H4 (cell line): ENCODE results near the gene RUNDC3A. TPM values are rescaled to one million over a fixed set of nuclear protein-coding genes. Genes with fewer than 3 reads are reported as not detected.

ENCODE experiments used
- DNase-seq: peaks from one replicate; pipeline ENCODE4 v3.0.0-alpha.2; 2015; ENCODE audit warnings: low spot score
- total RNA-seq: library from RNA; depleted of rRNA; stranded (reverse); fragments of >200 nt; shearing (Covaris generic); gene quantifications from 2 replicates; pipeline ENCODE4 v1.2.3, GENCODE V29; 2014

RUNDC3A gene
- total RNA-seq, 1 experiment from 2014 or later = not detected

DNA sequence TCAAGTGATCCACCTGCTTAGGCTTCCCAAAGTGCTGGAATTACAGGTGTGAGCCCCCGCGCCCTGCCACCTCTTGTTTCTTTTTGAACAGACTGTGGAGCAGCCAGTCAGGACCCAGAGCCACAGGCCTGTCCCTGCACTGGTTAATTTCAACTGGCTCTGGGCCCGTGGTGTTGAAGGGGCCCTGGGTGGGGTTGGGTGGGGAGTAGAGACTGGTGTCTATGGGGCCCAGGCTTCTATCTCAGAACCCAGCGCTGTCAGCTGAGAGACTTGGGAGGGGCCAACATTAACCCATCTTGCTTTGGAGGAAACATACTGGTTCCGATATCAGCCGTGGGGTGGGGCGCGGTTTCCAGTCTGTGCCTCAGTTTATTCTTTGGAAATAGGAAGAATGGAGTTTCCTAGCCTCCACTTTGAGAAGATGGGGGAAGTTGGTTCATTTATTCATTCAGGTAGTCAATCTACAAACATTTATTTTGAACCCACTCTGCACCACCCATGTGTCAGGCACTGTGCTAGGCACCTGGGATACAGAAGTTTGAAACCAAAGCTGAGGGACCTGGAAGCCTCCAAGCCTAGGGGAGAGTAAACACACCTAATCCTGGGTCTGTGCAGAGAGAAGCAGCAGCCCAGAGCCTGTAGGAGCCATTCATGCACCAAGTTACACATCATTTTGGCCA lies 24.9 kb upstream of the RUNDC3A start:
- no peak for DNase-seq

DNA sequence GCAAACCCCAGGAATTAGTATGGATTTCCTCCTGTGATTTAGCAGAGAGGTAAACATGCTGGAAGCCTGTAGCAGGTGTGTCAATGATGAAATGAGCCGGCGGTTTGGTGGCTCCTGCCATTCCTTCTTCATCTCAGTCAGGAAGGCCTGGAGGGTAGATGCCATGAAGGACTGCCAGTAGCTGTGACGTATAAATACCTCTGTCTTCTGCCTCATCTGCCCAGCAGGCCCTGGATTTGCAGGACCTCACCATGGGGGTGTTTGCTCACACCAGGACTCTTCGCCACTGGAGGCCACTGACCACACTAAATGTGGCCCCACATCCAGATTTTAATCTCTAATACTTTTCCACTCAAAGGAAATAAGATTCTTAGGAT lies 24.4 kb upstream of the RUNDC3A start:
- DNase-seq = no peak

GRCh38 chr17:44287651-44288050 lies 20.8 kb upstream of the RUNDC3A start:
- DNase-seq = no peak

GRCh38 chr17:44293509-44294226 lies 14.7 kb upstream of the RUNDC3A start:
- no peak for DNase-seq

DNA sequence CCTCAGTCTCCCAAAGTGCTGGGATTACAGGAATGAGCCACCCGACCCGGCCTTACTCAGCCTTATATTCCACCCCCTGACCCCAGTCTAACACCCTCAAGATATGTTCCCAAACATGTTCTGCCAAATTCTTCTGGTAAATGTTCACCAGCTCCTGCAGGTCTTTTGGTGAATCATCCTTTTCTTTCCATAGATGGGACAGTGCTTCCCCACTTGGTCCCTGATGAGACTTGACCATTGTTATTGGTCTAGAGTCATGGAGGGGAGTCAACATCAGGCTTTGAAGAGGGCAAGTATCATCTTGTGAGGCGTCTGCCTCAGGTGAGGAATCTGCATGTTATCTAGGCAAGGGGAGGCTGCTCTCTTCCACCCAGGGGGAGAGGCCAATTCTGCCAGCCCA lies 10.4 kb upstream of the RUNDC3A start:
- no peak for DNase-seq

GRCh38 chr17:44304651-44305050 lies 3.8 kb upstream of the RUNDC3A start:
- DNase-seq = no peak

DNA sequence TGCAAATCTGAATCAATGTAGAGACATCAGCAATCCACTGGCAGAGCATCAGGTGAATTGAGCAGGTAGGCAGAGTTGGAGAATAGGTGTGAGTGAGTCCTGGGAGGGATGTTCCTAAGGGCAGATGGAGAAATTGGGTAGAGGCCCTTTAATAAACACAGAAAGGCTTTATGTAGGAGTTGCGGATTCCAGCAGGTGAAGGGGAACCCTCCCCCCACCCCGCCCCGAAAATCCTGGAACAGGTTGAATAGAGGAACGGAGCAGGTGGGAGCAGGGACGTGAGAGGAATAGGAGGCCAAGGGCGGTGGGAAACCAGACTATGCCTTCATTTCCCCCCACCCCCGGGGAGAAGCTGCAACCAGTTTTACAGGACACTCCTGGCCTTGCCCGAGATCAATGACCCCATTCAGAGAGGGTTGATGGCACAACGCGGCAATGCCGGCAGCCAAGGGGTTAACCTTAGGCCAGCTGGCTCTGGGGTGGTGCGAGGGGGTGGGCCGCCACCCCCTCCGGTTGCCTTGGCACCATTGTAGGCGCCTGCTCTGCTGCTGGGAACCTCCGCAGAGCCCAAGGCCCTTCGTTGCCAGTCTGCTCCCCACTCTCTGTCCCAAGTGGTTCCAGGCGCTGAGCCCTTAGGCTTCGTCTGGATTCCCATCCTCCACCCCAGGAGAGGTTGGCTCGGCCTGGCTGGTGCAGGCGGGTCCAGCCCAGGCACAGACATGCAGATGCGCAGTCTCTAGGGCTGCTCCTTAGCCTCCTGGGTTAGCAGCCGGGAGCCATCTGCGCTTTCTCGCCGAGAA lies 814 bp upstream of the RUNDC3A start:
- DNase-seq = no peak

DNA sequence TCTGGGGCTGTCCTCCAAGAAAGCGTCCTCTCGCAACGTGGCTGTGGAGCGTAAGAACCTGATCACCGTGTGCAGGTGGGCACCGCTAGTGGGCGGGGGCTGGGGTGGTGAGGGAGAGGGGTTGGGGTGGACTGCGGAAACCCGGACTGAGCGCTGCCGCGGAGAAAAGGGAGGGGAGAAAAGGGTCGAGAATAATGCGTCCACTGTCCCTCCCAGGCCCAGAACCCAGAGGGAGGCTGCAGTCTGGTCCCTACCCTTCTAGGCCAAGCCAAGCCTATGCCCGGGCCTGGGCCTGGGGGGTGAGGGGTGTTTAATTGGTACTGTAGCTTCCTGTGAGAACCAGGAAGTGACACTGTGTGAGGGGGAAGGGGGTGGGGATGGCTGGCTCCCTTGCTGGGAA lies 464 bp downstream of the RUNDC3A start:
- DNase-seq = no peak

- no peak for DNase-seq
These were observed 1.1 kb downstream of the RUNDC3A start for GRCh38 chr17:44309472-44309871.

GRCh38 chr17:44310188-44310587 lies 1.8 kb downstream of the RUNDC3A start:
- no peak for DNase-seq

- no peak for DNase-seq
These were observed 2.4 kb downstream of the RUNDC3A start for GRCh38 chr17:44310609-44311376.

DNA sequence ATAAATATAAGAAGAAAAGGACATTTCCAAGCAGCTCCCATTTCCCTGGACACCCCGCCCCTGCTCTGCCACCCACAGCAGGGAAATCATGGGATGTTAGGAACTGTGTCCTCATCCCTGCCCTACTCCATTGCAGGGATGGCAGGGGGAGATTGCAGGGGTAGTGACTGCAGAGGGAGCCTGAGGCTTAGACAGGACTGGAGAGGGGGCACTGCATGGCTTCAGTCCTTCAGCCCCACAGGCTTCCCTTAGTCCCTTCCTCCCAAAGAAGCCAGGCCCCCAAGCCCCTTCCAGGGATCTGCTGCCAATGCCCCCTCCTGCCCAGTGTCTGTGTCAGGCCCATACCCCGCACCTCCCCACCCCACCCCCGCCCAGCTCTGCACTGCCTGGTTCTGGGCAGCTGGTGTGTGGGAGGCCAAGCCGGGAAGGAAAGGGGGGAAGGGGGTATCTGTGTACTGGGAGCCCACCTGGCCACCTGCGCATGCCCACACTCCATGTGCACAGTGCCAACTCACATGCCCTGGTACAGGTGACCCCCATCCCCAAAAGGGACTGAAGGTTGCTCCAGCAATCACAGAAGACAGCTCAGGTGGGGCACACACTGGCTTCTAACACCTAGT lies 3.3 kb downstream of the RUNDC3A start:
- DNase-seq = no peak

DNA sequence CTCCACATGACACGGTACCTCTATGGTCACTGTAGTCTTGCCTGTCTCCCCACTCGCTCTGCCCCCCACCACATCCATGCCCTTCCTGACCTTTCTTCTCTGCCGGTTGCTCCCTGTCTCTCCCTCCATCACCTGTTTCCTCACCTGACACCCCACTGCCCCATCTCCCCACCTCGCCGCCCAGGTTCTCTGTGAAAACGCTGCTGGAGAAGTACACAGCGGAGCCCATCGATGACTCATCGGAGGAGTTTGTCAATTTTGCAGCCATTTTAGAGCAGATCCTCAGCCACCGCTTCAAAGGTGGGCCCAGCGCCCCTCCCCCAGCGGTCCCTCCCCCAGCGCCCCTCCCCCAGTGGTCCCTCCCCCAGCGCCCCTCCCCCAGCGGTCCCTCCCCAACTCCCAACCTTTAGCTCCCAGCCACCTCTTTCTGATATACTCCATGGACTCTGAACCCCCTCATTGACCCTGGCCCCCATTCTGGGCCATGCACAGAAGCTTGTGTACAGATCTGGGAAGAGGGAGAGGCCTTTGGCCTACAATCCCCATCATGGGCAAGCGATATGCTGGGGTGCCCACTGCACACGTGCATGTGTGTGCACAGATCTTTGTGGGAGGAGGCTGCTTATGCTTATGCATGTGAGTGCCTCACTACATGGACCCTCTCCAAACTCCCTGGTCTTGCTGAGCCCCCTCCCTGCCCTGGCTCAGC lies 4.1 kb downstream of the RUNDC3A start:
- no peak for DNase-seq

- DNase-seq = no peak
These were observed 5.6 kb downstream of the RUNDC3A start for GRCh38 chr17:44314031-44314430.

GRCh38 chr17:44314524-44314868 lies 6.1 kb downstream of the RUNDC3A start:
- DNase-seq = no peak

GRCh38 chr17:44314869-44315661 lies 6.7 kb downstream of the RUNDC3A start:
- DNase-seq = no peak

GRCh38 chr17:44315760-44316731 lies 7.6 kb downstream of the RUNDC3A start:
- no peak for DNase-seq

DNA sequence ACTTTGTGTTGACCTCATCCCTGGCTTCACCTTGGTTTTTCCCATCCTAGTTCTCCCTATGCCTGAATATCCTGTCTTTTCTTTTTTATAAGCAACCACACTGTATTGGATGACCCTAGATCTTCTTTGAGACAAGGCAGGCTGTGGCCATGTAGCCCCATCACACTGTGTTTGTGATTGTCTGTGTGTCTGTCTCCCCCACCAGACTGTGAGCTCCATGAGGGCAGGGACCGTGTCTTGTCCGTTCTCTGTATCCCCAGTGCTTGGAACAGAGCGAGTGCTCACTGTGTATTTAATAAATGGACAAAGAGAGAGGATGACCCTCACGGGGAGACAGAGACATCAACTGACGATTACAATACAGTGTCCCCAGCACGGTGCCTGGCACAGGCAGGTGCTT lies 9.1 kb downstream of the RUNDC3A start:
- no peak for DNase-seq
